ENCODE results near the gene PANK2. TPM values are rescaled to one million over a fixed set of nuclear protein-coding genes. Genes with fewer than 3 reads are reported as not detected.
A peak's percentile ranks its signal among the peaks of the same experiment; 100 is the strongest.

PANK2 gene
- total RNA-seq, 1 donor = 57.2 TPM

- no peak overlapping the region for H3K27ac ChIP-seq (ENCODE audit: low read depth, low read length)
- DNase-seq (ENCODE audit: insufficient read length, low spot score, missing footprints) = peak; percentile 26
- no peaks in the 10 kb centered on the region for H3K27me3 ChIP-seq (ENCODE audit: insufficient read depth, low read length)
- peaks cover 13% of the 10 kb centered on the region for H4K20me1 ChIP-seq (ENCODE audit: insufficient read depth, low read length)
- TF ChIP-seq CTCF (IDR thresholded peaks at IDR 0.05; ENCODE audit: extremely low read depth, low read depth, low read length) = no peak
- H3K79me2 ChIP-seq (ENCODE audit: insufficient read depth, low read length) = no peaks in the 10 kb centered on the region
- H3K4me1 ChIP-seq (ENCODE audit: insufficient read depth, low read length) = peaks cover 2% of the 10 kb centered on the region
- H3K4me2 ChIP-seq (ENCODE audit: insufficient read depth, low read length) = no peak overlapping the region
- no peaks in the 10 kb centered on the region for H3K9me3 ChIP-seq (ENCODE audit: low read depth, low read length)
- H3K4me3 ChIP-seq (ENCODE audit: insufficient read depth, low read length) = no peak overlapping the region
- H3K36me3 ChIP-seq (ENCODE audit: insufficient read depth, low read length) = peaks cover 50% of the 10 kb centered on the region
- H2AFZ ChIP-seq (ENCODE audit: low read length) = no peak overlapping the region
Measured at GRCh38 chr20:3869839-3870634, 19.1 kb upstream of the PANK2 start.

DNA sequence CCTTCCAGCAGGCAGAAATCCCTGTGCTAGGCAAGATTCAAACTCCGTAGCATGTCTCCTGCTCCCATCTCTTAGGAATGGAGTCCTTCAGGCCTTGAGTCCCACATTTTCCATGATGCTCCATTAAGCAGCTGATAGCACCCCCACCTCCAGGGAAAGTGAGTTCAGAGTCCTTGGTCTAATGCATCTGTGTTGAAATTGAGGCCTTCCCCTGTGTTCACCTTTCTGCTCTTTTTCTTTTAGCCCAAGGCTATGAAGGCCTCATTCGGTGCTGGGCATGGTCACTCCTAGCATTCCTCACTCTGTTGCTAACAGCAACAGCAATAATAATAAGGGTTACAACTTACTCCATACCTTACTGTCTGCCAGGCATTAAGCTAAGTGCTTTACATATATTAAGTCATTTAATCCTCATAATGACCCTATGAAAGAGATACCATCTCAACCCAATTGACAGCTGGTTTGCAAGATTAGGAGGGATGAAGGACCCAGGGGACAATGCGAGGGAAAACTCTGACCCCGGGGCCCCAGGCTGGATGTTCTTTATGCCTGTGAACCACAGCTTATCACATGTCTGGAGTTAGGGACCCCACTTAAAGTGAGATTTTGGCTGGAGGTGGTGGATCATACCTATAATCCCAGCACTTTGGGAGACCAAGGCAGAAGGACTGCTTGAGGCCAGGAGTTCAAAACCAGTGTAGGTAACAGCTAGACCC is 17.5 kb upstream of the PANK2 start:
- Histone ChIP-seq H2AFZ (ENCODE audit: low read length) (no peak overlapping the region), H3K9me3 (ENCODE audit: low read depth, low read length) (no peaks in the 10 kb centered on the region), H4K20me1 (ENCODE audit: insufficient read depth, low read length) (peaks cover 10% of the 10 kb centered on the region), H3K79me2 (ENCODE audit: insufficient read depth, low read length) (no peaks in the 10 kb centered on the region), H3K4me3 (ENCODE audit: insufficient read depth, low read length) (no peak overlapping the region), H3K36me3 (ENCODE audit: insufficient read depth, low read length) (peaks cover 35% of the 10 kb centered on the region), H3K4me1 (ENCODE audit: insufficient read depth, low read length) (peaks cover 2% of the 10 kb centered on the region), H3K27me3 (ENCODE audit: insufficient read depth, low read length) (no peaks in the 10 kb centered on the region), H3K27ac (ENCODE audit: low read depth, low read length) (no peak overlapping the region), H3K4me2 (ENCODE audit: insufficient read depth, low read length) (no peak overlapping the region)
- DNase-seq (ENCODE audit: insufficient read length, low spot score, missing footprints) = peak; percentile 14
- TF ChIP-seq CTCF (IDR thresholded peaks at IDR 0.05; ENCODE audit: extremely low read depth, low read depth, low read length) = no peak

DNA sequence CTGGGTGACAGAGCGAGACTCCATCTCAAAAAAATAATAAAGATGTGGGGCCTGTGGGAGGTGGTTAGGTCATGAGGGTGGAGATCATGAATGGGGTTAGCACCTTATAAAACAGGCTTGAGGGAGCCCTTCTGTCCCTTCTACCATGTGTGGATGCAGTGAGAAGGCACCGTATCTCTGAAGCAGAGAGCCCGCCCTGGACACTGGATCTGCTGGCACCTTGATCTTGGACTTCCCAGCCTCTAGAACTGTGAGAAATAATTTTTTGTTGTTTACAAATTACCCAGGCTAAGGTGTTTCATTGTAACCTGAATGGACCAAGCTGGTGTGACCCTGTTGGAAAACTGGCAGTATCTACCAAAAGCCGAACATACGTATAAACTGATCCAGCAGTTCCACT is 15.7 kb upstream of the PANK2 start:
- Histone ChIP-seq H3K4me3 (ENCODE audit: insufficient read depth, low read length) (no peak overlapping the region), H4K20me1 (ENCODE audit: insufficient read depth, low read length) (peaks cover 7% of the 10 kb centered on the region)

More for the DNA sequence above, 15.7 kb upstream of the PANK2 start:
- Histone ChIP-seq H3K4me1 (ENCODE audit: insufficient read depth, low read length) (peaks cover 2% of the 10 kb centered on the region), H3K36me3 (ENCODE audit: insufficient read depth, low read length) (peaks cover 24% of the 10 kb centered on the region), H3K9me3 (ENCODE audit: low read depth, low read length) (no peaks in the 10 kb centered on the region), H3K4me2 (ENCODE audit: insufficient read depth, low read length) (no peak overlapping the region), H2AFZ (ENCODE audit: low read length) (no peak overlapping the region), H3K79me2 (ENCODE audit: insufficient read depth, low read length) (no peaks in the 10 kb centered on the region), H3K27ac (ENCODE audit: low read depth, low read length) (no peak overlapping the region), H3K27me3 (ENCODE audit: insufficient read depth, low read length) (no peaks in the 10 kb centered on the region)
- no peak for DNase-seq (ENCODE audit: insufficient read length, low spot score, missing footprints)
- TF ChIP-seq CTCF (IDR thresholded peaks at IDR 0.05; ENCODE audit: extremely low read depth, low read depth, low read length) = no peak
